Measurements from ENCODE around the gene TPCN1. TPM values are rescaled to one million over a fixed set of nuclear protein-coding genes. Genes with fewer than 3 reads are reported as not detected.

Gene TPCN1
- total RNA-seq, 4 donors from 2014 or later = 27.6 to 82.3 (median 46.3) TPM

DNA sequence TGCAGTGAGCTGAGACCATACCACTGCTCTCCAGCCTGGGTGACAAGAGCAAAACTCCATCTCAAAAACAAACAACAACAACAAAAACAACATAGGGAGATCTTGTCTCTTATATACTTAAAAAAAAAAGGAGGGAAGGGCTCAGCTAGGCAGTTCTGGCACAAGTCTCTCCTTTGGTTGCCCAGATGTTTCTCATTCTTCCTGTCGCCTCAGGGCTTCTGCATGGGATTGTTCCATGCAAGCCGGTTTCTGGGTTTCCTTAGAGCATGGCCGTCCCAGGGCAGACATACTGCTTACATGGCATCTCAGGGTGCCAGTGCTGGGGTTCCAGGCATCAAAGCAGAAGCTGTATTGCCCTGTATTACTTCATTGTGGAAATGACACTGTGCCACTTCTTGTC lies 118.8 kb downstream of the TPCN1 start:
- TF ChIP-seq, protein P1, sequence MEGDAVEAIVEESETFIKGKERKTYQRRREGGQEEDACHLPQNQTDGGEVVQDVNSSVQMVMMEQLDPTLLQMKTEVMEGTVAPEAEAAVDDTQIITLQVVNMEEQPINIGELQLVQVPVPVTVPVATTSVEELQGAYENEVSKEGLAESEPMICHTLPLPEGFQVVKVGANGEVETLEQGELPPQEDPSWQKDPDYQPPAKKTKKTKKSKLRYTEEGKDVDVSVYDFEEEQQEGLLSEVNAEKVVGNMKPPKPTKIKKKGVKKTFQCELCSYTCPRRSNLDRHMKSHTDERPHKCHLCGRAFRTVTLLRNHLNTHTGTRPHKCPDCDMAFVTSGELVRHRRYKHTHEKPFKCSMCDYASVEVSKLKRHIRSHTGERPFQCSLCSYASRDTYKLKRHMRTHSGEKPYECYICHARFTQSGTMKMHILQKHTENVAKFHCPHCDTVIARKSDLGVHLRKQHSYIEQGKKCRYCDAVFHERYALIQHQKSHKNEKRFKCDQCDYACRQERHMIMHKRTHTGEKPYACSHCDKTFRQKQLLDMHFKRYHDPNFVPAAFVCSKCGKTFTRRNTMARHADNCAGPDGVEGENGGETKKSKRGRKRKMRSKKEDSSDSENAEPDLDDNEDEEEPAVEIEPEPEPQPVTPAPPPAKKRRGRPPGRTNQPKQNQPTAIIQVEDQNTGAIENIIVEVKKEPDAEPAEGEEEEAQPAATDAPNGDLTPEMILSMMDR (IDR thresholded peaks at IDR 0.05; ENCODE audit: low read depth) = no peak

DNA sequence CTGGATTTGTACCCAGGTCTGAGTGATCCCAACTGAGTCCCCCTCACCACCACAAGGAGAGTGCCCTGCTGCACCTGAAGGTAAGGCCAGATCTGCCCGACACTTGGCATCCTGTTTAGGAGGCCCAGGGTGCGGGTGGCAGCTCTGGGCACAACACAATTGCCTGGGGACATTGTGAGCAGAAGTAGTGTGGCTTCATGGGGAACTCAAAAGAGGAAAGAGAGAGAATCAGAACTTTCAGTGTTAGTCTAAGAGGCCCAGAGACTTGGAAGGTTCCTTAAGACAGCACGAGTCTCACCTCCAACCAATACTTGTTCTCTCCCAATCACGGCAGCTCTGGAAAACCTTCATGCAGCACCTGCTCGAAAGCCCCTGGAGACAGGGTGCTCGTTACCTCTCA lies 120.3 kb downstream of the TPCN1 start:
- TF ChIP-seq, protein P1 (IDR thresholded peaks at IDR 0.05; ENCODE audit: low read depth) = no peak

DNA sequence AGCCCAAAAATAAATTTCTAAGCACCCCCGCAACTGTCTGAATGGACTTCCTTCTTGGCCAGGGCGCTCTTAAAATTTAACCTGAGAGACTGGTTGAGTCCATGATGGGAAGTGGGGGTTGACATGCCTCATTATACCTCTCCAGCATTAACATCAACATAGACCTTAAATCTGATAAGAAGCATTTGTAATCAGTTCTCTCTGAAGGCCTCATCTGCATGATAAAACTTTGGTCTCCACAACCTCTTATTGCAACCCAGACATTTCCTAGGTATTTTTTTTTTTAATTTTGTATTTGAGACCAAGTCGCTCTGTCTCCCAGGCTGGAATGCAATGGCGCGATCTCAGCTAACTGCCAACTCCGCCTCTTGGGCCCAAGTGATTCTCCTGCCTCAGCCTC lies 124.1 kb downstream of the TPCN1 start:
- TF ChIP-seq, protein P1 (IDR thresholded peaks at IDR 0.05; ENCODE audit: low read depth) = no peak

DNA sequence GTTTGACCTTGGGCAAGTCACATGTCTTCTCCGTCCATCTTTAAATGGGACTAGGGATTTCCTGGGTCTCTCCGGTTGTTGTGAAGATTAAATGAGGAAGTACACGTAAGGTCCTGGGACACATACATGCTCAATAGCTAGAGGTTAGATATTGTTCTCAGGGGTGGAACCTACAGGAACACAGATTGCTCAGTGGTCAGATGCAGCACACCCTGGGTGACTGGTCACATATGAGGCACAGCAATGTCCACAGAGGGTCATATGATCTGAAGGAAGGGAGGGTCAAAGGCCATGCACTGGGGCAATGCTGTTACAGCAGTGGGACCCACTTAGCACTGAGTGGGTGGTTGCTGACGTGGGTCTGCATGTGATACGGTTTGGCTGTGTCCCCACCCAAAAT lies 125.1 kb downstream of the TPCN1 start:
- TF ChIP-seq, protein P1 (IDR thresholded peaks at IDR 0.05; ENCODE audit: low read depth) = no peak

DNA sequence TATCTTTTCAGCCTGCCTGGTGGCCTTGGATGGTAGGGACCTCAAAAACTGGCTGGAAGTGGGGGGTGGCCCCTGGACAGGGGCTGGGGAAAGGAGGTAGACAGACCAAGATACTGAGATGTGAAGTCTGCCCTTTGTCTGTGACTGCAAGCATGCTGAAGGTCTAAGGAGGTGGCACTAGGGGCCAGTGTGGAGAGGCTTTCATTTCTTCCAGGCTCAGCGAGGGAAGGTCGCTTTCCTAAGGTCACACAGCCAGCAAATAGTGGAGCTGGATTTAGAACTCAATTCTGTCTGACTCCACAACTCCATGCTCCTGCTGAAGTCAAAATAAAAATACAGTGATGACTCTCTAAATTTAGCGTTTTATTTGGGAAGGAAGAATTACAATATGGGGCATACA lies 125.8 kb downstream of the TPCN1 start:
- TF ChIP-seq, protein P1 (IDR thresholded peaks at IDR 0.05; ENCODE audit: low read depth) = no peak

DNA sequence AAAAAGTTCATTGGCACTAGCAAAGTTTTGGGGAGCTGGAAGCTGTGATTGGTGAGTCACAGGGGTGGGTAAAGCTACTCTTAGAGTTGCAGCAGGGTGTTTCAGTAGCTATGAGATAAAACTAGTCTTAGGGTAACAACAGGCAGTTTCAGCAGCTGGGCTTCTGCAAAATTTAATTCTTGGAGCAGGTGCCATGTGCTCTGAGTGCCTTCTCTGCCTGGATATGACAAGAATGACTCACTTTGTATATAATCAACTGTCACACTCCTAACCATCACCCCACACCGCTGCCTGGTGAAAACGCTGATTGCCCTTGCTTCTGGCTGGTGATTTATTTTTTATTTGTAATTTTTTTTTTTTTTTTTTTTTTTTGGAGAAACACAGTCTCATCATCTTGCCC lies 126.6 kb downstream of the TPCN1 start:
- TF ChIP-seq, protein P1 (IDR thresholded peaks at IDR 0.05; ENCODE audit: low read depth) = no peak

Small RNA genes lying within 50 kb of the gene (small RNA-seq; reads per million reads assigned to genes)
- 0.36 reads per million for gene MIR6762
- gene RF00019 = 0.49 reads per million

Other genes starting within 250 kb of the TPCN1 start
- 10 to 100 TPM in 2 of 4 donors, 1 to 10 TPM in 2; 9.5 to 19.7 (median 12.3) TPM for gene OAS2, start 242.9 kb upstream of the TPCN1 start, total RNA-seq
- gene DTX1, start 164.7 kb upstream of the TPCN1 start, total RNA-seq = 100 to 1,000 TPM in 1 of 4 donors, 10 to 100 TPM in 3; 20.2 to 137 (median 46.2) TPM
- not detected for gene RASAL1, start 85.7 kb upstream of the TPCN1 start, total RNA-seq
- not detected for gene CFAP73, start 71.7 kb upstream of the TPCN1 start, total RNA-seq
- 100 to 1,000 TPM in 1 of 4 donors, 10 to 100 TPM in 3; 27.7 to 107 (median 46.2) TPM for gene DDX54, start 36.0 kb upstream of the TPCN1 start, total RNA-seq
- 10 to 100 TPM in 1 of 4 donors, 1 to 10 TPM in 3; 8.3 to 11.0 (median 9.4) TPM for gene RITA1, start 35.7 kb upstream of the TPCN1 start, total RNA-seq
- 10 to 100 TPM; 16.8 to 53.9 (median 39.1) TPM for gene SLC8B1, start 113.6 kb downstream of the TPCN1 start, total RNA-seq
- gene PLBD2, start 137.1 kb downstream of the TPCN1 start, total RNA-seq = 10 to 100 TPM; 31.8 to 69.7 (median 59.5) TPM
- gene SDS, start 182.4 kb downstream of the TPCN1 start, total RNA-seq = 10 to 100 TPM in 1 of 4 donors, 1 to 10 TPM in 1, not detected in 2; 1.3 to 67.7 TPM
- 10 to 100 TPM in 1 of 4 donors, 1 to 10 TPM in 3; 2.9 to 12.1 (median 6.3) TPM for gene SDSL, start 200.9 kb downstream of the TPCN1 start, total RNA-seq

Measured in subcutaneous adipose tissue (tissue), 4 donors.